ACC112 (cell line): ENCODE results near the gene BTN3A1.

Experiments
- H2AFZ ChIP-seq: fragments of 200-600 bp; sonication (generic); one replicate; pipeline ENCODE4 v1.6.0; 2017; ENCODE audit warnings: antibody characterized with exemption, low read length; ENCODE audit not compliant: unreplicated experiment
- H3K27ac ChIP-seq: fragments of 200-600 bp; sonication (generic); 2 replicates; pipeline ENCODE4 v1.5.1; 2014; ENCODE audit warnings: low read depth, mild to moderate bottlenecking, antibody characterized with exemption, low read length, moderate library complexity
- H3K27me3 ChIP-seq: fragments of 200-600 bp; sonication (generic); 2 replicates; pipeline ENCODE4 v1.6.1; 2014; ENCODE audit warnings: mild to moderate bottlenecking, antibody characterized with exemption, low read length, moderate library complexity, mixed read lengths; ENCODE audit not compliant: insufficient read depth
- H3K36me3 ChIP-seq: fragments of 200-600 bp; sonication (generic); 2 replicates; pipeline ENCODE4 v1.6.1; 2016; ENCODE audit warnings: mild to moderate bottlenecking, antibody characterized with exemption, low read length, moderate library complexity, mixed read lengths; ENCODE audit not compliant: insufficient read depth
- H3K4me1 ChIP-seq: fragments of 200-600 bp; sonication (generic); one replicate; pipeline ENCODE4 v1.6.1; 2016; ENCODE audit warnings: low read length, mixed read lengths; ENCODE audit not compliant: insufficient read depth, unreplicated experiment, control insufficient read depth
- H3K4me3 ChIP-seq: fragments of 200-600 bp; sonication (generic); 2 replicates; pipeline ENCODE4 v1.5.1; 2014; ENCODE audit warnings: mild to moderate bottlenecking, low read depth, low read length
- H3K79me2 ChIP-seq: fragments of 200-600 bp; sonication (generic); one replicate; pipeline ENCODE4 v1.6.0; 2016; ENCODE audit warnings: low read length; ENCODE audit not compliant: control insufficient read depth, unreplicated experiment, insufficient read depth

The BTN3A1 gene

DNA sequence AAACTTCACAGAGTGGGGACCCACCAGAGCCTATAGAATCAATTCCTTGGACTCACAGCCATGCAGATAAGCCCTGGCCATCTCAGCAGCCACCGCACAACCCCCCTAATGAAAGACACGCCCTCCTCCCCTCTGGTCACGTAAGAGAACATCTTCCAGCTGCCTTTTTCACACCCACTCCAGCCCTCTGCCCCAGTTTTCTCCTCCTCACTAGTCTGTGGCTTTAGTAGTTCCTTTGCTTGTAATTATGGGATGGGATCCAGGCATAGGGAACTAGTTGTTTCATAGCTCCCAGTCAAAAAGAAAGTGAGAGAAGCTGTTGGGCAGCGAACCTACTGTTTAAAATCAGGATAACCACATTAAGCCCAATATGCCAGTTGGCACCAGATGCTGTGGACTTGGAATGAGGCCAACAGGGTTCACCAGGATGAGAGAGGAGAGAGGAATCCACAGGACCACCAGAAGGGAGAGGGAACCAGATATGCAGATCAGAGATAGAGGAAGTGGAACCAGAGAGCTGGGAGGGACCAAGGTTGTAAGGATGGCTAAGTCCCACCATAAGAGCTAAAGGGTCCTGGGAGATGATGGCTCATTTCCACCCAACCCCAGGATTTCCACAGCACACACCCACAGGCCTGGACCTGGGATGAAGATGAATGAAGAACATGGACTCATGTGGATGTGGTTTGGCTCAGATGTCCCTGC is 9.0 kb upstream of the BTN3A1 start:
- H3K27me3 ChIP-seq = no peaks in the 10 kb centered on the region
- H3K4me3 ChIP-seq = no peak overlapping the region
- no peaks in the 10 kb centered on the region for H3K79me2 ChIP-seq
- H3K36me3 ChIP-seq = 0 out of 2 replicates have a peak, but pooled peaks cover 4% of the 10 kb centered on the region
- peaks cover 22% of the 10 kb centered on the region for H3K4me1 ChIP-seq
- H2AFZ ChIP-seq = no peak overlapping the region
- no peak overlapping the region for H3K27ac ChIP-seq

DNA sequence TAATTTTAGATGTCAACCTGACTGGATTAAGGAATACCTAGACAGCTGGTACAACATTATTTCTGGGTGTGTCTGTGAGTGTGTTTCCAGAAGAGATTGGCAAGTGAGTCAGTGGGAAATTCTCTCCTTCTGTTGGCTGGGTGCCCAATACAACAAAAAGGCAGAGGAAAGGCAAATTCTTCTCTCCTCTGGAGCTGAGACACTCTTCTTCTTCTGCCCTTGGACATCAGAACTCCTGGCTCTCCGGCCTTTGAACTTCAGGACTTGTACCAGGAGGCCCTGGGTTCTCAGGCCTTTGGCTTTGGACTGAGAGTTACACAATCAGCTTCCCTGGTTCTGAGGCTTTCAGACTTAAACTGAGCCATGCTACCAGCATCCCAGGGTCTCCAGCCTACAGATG is 7.8 kb upstream of the BTN3A1 start:
- Histone ChIP-seq H3K27me3 (no peaks in the 10 kb centered on the region), H3K79me2 (no peaks in the 10 kb centered on the region), H3K4me3 (no peak overlapping the region), H2AFZ (no peak overlapping the region), H3K36me3 (0 out of 2 replicates have a peak, but pooled peaks cover 4% of the 10 kb centered on the region), H3K4me1 (peaks cover 13% of the 10 kb centered on the region), H3K27ac (peak overlapping the region; percentile 28; the same call in 1 of the 2 replicates)

GRCh38 chr6:26398555-26398954 is 3.5 kb upstream of the BTN3A1 start:
- H3K27me3 ChIP-seq = no peaks in the 10 kb centered on the region
- no peak overlapping the region for H3K4me3 ChIP-seq
- peaks cover 20% of the 10 kb centered on the region for H3K4me1 ChIP-seq
- no peaks in the 10 kb centered on the region for H3K79me2 ChIP-seq
- H3K36me3 ChIP-seq = no peaks in the 10 kb centered on the region
- H2AFZ ChIP-seq = no peak overlapping the region
- H3K27ac ChIP-seq = no peak overlapping the region

DNA sequence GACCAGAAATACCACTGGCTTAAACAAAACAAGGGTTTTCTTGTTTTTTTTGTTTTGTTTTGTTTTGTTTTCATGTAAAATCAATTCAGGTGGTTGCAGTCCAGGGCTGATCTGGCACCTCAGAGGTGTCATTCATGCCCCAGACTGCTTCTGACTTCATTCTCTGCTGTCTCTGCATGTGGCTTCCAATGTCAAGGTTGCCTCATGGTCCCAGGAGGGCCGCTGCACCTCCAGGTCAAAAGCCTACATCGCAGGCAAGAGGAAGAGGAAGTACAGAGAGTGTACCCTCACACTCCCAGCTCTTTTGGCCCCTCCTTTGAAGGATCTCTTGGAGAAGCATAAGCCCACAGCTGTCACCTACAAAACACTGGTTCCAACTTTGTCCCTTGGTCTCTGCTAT is 1.4 kb upstream of the BTN3A1 start:
- Histone ChIP-seq H2AFZ (no peak overlapping the region), H3K27me3 (no peaks in the 10 kb centered on the region), H3K79me2 (no peaks in the 10 kb centered on the region), H3K27ac (no peak overlapping the region), H3K36me3 (no peaks in the 10 kb centered on the region), H3K4me1 (peaks cover 12% of the 10 kb centered on the region), H3K4me3 (no peak overlapping the region)

DNA sequence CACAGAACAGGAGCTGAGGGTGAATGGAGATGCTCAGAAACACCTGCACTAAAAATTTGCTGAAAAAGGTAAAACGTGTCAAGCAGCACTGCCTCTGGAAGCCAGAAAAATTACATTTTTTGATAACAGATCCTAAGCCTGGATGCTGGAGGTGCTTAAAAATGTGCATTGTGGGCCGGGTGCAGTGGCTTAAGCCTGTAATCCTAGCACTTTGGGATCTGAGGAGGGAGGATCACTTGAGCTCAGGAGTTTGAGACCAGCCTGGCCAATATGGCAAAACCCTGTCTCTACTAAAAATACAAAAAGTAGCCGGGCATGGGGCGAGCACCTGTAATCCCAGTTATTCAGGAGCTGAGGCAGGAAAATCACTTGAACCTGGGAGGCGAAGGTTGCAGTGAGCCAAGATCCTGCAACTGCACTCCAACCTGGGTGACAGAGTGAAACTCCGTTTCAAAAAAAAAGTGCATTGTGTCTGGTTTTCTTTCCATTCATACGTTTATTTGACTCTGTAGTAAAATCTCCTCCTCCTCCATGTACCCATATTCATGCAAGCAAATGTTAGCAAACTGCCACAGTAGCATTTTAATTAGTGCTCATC is 587 bp upstream of the BTN3A1 start:
- Histone ChIP-seq H3K4me3 (peak overlapping the region; percentile 79), H3K27me3 (no peaks in the 10 kb centered on the region), H2AFZ (peak overlapping the region; percentile 67), H3K4me1 (peaks cover 12% of the 10 kb centered on the region), H3K79me2 (no peaks in the 10 kb centered on the region), H3K36me3 (no peaks in the 10 kb centered on the region), H3K27ac (peak overlapping the region; percentile 53)

DNA sequence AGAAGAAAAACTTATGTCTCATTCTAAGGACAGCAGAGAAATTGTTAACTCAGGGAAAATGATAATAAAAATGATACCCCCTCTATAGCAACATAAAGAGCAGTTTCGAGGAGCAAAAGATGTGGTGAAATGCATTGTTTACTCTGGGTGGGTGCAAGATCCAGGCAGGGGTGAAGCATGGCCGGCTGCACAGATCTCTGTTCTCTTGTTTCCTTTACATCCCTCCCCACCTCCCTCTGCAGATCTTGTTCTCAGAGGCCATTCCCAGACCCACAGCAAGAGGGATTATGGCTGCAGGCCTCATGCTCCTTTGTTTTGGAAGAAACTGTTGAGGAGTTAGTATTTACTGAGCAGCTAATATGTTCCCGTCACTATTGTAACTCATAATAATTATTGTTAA is 1.8 kb downstream of the BTN3A1 start:
- H3K79me2 ChIP-seq = no peaks in the 10 kb centered on the region
- peaks cover 12% of the 10 kb centered on the region for H3K4me1 ChIP-seq
- no peak overlapping the region for H3K27ac ChIP-seq
- no peaks in the 10 kb centered on the region for H3K27me3 ChIP-seq
- H3K36me3 ChIP-seq = no peaks in the 10 kb centered on the region
- H3K4me3 ChIP-seq = no peak overlapping the region; the same call in 1 of the 2 replicates
- no peak overlapping the region for H2AFZ ChIP-seq

DNA sequence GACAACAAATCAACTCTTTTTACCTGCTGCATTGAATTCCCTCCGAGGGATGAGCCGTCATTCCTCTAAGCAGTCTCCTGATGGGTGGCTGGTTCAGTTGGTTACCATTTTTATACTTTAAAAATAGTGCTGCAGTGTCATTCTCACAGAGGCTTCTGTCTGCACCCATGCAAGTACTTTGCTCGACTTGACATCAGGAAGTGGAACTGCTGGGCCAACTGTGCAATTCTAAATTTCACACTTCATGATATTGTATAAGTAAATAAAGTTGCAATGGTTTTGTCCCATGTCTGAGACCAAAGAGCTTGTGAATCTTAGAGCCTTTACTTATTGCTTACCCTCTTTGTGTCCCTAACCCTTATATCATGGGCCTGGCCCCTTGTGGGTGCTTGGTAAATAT is 2.5 kb downstream of the BTN3A1 start:
- Histone ChIP-seq H2AFZ (no peak overlapping the region), H3K4me3 (no peak overlapping the region), H3K36me3 (no peaks in the 10 kb centered on the region), H3K27me3 (no peaks in the 10 kb centered on the region), H3K4me1 (peaks cover 12% of the 10 kb centered on the region), H3K27ac (no peak overlapping the region), H3K79me2 (no peaks in the 10 kb centered on the region)

DNA sequence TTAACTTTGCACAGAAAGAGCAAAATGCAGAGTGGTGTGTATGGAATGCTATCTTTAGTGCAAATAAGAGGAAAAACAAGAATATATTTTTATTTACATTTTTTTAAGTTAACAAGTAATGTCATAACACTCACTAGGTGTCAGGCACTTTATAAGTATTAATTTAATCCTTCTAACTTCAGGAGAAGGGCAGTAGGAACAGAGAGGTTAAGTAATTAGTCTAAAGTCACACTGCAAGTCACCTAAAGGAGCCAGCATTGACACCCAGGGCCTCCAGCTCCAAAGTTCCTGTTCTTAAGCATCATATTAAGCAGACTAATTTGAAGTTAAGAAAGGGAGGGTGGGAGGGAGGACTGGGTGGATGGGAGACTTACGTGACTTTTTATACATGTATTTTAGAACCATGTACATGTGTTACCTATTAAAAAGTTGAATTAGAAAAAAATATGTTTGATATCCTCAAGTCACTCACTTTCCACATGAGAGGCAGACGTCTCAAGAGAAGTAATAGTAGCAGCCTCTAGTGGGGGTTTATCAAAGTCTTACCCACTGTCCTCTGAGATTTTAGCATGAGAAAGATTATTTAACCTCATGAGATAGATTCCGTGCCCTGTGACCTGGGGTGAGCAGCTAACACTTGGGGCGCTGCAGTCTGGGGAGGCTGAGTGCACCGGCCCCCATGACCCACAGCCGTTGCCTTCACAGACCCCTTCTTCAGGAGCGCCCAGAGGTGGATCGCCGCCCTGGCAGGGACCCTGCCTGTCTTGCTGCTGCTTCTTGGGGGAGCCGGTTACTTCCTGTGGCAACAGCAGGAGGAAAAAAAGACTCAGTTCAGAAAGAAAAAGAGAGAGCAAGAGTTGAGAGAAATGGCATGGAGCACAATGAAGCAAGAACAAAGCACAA is 7.0 kb downstream of the BTN3A1 start:
- Histone ChIP-seq H3K27ac (no peak overlapping the region), H3K36me3 (no peaks in the 10 kb centered on the region), H3K27me3 (no peaks in the 10 kb centered on the region), H3K4me1 (no peaks in the 10 kb centered on the region), H2AFZ (no peak overlapping the region), H3K4me3 (no peak overlapping the region), H3K79me2 (no peaks in the 10 kb centered on the region)

- H3K27ac ChIP-seq = no peak overlapping the region
- no peaks in the 10 kb centered on the region for H3K27me3 ChIP-seq
- H3K4me1 ChIP-seq = peaks cover 7% of the 10 kb centered on the region
- H3K79me2 ChIP-seq = no peaks in the 10 kb centered on the region
- H3K36me3 ChIP-seq = no peaks in the 10 kb centered on the region
- H2AFZ ChIP-seq = no peak overlapping the region
- H3K4me3 ChIP-seq = no peak overlapping the region
Observed at GRCh38 chr6:26411751-26412150, 9.7 kb downstream of the BTN3A1 start.

GRCh38 chr6:26412228-26412627 is 10.2 kb downstream of the BTN3A1 start:
- no peak overlapping the region for H3K4me3 ChIP-seq
- no peaks in the 10 kb centered on the region for H3K79me2 ChIP-seq
- no peak overlapping the region for H2AFZ ChIP-seq
- no peaks in the 10 kb centered on the region for H3K27me3 ChIP-seq
- no peaks in the 10 kb centered on the region for H3K36me3 ChIP-seq
- H3K27ac ChIP-seq = no peak overlapping the region
- H3K4me1 ChIP-seq = peaks cover 7% of the 10 kb centered on the region
